GM19438 (cell line): ENCODE measurements around the gene ZNG1C.
"Not testable (repeated sequence)": the region's sequence is repeated elsewhere in the genome, so short reads cannot be mapped to it uniquely, and the experiment has no call there.

Experiments used
- ATAC-seq: cut with Tn5 transposase; IDR thresholded peaks from one replicate; pipeline ENCODE4 v1.9.1; 2021; ENCODE audit warnings: low read depth; ENCODE audit not compliant: unreplicated experiment

The ZNG1C gene

DNA sequence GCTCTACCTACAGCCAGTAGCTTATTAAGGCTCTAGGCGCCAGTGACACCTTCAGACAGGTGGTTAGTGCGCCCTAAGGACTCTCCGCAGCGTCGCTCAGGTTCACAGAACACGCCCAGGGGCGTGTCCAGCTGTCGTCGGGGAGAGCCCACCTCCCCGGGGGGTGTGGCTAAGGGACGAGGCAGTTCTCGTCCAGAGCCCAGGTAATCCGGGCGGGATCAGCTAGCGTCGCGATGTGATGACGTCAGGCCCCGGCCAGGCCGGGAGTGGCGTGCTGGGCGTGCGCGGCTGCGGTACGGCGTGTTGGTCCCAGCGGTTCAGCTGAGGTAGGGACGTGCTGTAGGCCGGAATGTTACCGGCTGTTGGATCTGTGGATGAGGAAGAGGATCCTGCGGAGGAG is at the start of gene ZNG1C:
Gene ZNG1C, plus strand, starts transcription at position 301 of the 400 bp plus-strand sequence. Its CDS starts 49 bp downstream, at position 350.
- not testable (repeated sequence) for ATAC-seq

DNA sequence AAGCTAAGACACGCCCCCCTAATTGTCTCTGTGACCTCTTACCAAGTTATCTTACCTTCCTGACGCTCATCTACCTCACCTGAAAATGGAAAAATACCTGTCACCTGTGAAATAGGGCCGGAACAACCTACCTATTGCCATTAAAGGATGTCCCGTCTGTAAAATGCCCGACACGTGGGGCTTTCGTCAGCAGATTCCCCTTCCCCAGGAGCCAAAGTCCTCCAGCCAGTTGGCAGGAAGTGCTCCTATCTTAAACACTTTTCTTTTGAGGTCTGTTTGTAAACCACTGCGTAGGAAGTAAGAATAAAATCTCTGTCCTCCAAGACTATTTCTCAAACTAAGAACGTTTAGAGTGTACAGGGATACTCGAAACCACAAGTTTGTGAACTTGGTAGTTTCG is 654 bp downstream of the ZNG1C start:
- not testable (repeated sequence) for ATAC-seq

DNA sequence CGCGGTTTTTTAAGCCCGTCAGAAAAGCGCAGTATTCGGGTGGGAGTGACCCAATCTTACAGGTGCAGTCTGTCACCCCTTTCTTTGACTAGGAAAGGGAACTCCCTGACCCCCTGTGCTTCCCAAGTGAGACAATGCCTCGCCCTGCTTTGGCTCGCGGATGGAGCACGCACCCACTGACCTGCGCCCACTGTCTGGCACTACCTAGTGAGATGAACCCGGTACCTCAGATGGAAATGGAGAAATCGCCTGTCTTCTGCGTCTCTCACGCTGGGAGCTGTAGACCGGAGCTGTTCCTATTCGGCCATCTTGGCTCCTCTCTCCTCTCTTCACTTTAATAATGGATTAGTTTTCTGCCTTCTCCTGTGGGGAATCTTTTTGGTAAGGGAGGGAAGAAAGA is 39.3 kb downstream of the ZNG1C start:
- ATAC-seq, result not testable (repeated sequence)

DNA sequence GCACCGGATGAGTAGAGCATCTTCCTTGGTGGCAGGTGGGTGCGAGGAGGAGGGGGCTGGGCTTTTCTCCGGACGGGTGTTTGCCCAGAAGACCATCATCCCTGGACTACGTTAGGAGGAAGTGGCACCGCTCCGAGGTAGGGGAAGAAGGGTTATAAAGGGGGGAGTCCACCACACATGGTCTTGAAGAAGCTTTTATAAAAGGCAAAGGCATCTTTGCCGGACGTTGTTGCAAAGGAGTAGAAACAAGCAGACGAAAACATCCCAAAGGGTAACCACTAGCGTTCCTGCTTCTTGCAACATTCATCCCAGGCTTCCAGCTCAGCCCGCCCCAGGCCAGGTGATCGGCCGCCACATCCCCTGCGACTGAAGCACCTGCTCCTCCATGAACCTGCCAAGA is 60.8 kb downstream of the ZNG1C start, which contains the start of gene FOXD4L3:
Gene FOXD4L3, plus strand, starts transcription at position 301 of the 400 bp plus-strand sequence. Its CDS starts 85 bp downstream, at position 386.
- ATAC-seq, result not testable (repeated sequence)

DNA sequence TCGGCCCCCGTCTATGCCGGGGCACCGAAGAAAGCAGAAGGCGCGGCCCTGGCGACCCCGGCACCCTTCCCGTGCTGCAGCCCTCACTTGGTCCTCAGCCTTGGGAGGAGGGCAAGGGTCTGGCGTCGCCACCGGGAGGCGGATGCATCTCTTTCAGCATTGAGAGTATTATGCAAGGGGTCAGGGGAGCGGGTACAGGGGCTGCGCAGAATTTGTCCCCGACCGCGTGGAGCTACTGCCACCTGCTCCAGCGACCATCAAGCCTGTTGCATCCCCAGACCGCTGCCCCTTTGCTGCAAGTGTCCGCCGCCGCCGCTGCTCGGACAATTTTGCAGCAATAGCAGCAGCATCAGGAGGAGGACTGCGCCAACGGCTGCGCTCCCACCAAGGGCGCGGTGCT is 62.0 kb downstream of the ZNG1C start:
- not testable (repeated sequence) for ATAC-seq

DNA sequence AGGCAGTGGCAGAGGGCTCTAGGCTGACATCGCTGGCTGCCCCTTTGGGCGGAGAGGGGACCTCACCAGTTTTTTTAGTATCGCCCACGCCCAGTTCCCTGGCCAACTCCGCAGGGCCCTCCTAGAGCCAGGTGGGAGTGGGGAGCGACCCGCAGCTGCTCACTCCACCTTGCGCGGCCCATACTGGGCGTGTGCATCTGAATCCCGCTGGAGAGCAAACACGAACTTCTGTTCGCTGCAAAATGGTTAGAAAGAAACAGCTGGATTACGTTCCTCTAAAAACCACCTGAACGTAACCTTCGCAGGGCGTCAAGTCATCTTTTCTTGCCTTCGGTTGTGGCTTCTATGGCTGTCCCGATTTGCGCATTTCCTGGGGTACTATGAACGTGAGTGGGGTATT is 62.4 kb downstream of the ZNG1C start:
- not testable (repeated sequence) for ATAC-seq

DNA sequence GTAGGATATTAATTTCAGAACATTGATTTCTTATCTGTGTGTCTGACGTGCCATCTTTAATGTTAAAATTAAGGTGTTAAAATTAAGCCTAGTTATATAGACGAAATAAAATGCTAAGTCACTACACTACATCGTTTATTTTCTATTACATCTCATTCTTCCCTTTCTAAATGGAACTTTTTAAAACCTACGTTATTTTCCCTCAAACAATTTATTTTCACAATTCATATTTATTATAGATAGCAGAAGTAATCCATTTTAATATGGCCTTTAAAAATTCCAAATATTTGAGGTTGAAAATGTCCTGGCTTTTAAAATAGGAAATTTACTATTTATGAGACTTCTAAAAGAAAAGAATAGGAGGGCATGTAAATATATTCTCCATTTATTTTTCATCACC is 63.0 kb downstream of the ZNG1C start:
- not testable (repeated sequence) for ATAC-seq

DNA sequence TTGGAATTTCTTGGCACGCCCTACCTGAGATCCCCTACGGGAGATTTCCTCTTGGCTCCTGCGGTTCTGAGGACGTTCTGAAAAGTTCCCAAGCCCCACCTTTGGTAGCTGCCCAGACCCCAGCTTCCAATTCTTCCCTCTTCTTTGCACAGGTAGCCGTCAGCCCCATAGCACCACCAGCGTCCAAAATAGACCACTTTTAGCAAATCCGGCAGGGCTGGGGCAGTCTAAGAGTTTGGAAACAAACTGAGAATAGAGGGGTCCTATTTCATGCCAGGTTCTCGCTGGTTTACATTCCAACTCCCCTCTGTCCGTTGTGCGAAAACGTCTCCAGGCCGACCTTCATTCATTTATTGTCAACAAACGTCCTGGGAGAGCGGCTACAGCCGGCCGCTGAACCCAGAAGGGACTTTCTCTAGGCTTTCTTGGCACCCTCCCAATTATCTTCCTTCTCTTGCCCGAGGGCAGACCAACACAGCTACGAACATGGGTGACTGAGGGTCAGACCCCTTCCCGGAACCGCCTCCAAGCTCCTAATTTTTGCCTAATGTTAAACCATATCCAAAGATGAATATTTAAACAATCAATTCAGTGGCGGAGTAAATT is 64.0 kb downstream of the ZNG1C start:
- ATAC-seq, result not testable (repeated sequence)

DNA sequence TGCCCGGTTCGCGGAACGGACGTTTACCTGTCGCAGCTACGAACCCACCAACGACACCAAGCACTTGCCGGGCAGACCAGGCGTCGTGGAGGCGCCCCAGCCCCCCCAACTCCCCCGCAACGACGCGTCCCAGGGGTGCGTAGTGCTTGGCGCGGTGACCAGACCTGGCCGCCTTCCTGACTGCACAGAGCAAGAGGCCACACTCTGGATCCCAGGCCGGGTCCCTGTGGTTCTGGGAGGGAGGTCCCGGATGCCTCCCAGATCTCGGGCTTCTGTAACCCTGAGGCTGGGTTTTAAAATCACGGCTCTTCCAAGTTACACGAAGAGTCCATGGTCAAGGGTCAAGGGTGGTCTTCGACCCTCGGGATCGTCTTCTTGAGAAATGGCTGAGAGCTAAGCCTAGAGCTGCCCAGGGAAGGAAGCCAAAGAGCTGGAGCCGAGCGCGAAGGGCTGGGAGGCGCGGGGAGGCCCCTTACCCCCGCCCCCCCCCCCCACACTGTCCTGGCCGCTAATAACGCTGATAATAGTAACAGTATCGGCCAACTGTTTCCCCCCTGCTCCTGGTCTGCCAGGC is 64.7 kb downstream of the ZNG1C start:
- not testable (repeated sequence) for ATAC-seq

DNA sequence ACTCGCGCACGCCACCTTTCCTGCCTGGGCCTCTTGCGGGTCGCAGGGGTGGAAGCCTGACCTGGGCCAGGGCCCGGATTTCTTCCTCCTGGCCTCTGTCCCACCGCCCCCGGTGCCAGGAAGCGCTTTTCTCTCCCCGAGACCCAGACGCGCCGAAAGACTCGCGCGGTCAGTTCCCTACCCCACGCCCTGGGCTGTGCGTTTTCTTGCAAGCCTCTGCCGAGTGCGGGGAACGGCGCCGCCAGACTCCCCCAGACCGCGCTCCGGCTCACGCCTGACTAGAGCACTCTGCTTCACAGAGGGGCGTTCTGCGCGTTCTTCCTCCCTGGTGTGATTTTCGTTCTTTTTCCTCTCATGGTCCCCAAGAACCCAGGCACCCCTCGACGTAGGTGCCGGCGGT is 65.3 kb downstream of the ZNG1C start:
- ATAC-seq, result not testable (repeated sequence)

DNA sequence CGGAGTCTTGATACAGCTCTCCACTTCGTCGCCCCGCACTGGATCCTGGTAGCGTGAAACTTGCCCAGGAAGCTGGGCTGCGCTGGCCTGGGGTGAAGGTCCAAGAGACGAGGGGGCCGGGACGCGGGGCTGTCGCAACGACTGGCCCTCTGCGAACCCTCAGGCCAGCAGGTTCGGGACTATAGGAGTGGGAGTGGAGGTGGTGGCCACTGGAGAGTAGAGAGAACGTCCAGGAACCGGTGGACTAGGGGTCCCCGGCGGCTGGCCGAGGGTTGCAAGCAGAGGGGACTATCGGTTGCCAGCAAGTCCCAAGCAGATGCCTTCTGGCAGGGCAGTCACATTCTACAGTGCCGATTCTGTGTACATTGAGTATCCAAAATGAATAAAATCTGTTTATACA is 65.9 kb downstream of the ZNG1C start:
- ATAC-seq, result not testable (repeated sequence)

DNA sequence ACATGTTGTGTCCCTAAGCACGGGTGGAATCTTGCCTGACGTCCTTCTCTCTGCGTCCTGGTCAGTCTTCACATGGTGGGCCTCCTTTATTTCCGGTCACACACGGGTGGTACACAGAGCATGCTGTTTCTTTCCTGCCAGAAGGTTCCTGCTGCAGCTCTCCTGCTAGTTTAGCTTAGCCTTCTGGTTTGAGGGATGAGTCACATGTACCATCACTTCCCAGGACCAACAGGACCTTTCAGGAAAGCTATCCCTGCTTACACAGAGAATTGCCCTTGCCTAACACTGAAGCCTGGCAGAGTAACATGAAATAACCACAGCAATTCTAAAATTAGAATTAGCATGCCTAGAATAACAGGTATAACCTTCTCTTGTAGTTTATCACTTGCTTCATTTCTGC is 69.4 kb downstream of the ZNG1C start:
- ATAC-seq, result not testable (repeated sequence)

DNA sequence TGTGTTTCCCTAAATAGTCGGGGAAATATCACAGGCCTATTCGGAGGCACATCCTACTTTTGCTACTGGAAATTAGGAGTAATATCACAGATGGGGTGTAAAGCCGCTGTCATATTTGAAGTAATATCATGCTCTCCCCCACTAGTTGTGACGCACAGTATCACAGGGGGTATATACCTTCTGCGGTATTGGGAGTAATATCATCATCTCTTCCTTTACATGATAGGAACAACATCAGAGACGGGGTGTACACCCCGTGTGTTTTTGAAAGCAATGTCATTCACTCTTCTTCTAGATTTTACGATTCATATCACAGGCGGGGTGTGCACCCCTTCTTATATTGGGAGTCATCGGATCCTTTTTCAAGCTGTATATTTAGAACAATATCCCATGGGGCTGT is 76.4 kb downstream of the ZNG1C start:
- ATAC-seq, result not testable (repeated sequence)

DNA sequence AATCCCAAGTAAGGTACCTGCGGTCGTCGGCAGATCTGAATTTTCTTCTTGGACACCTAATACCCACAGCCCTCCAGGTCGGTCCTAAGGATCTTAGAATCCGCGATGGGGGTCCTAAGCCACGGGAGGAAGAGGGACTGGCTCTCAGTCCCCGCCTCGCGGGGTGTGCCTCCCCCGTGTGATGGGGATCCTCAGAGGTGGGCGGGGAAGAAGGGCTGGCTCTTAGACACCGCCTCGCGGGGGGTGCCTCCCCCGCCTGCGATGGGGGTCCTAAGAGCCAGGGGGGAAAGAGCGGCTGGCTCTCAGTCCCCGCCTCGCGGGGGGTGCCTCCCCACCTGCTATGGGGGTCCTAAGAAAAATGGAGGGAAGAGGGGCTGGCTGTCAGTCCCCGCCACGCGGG is 82.0 kb downstream of the ZNG1C start:
- ATAC-seq, result not testable (repeated sequence)

DNA sequence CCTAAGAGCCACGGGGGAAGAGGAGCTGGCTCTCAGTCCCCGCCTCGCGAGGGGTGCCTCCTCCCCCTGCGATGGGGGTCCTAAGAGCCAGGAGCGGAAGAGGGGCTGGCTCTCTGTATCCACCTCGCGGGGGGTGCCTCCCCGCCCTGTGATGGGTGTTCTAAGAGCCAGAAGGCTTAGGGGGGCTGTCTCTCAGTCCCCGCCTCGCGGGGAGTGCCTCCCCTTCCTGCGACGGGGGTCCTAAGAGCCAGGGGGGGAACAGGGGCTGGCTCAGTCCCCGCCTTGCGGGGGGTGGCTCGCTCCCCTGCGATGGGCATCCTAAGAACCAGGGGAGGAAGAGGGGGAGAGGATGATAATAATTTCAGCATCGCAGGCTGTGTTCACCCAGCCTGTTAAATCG is 82.7 kb downstream of the ZNG1C start:
- not testable (repeated sequence) for ATAC-seq

DNA sequence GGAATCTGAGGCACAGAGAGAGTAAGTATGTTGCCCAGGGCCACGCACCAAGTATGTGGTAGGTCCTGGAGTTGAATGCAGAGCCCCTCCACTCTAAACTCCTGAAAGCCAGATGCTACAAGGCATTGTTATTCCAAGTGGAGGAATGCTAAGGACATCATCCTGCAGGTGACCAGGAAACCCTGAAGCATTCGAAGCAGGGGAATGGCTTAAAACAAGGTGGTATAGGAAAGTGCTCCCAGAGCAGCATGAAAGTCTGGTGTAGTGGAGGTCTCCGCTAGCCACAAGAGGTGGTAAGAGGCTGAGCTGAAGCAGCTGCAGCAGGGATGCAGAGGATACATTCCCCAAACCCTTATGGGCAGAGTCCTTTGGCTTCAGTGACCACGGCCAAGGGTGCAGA is 87.3 kb downstream of the ZNG1C start:
- ATAC-seq, result not testable (repeated sequence)

DNA sequence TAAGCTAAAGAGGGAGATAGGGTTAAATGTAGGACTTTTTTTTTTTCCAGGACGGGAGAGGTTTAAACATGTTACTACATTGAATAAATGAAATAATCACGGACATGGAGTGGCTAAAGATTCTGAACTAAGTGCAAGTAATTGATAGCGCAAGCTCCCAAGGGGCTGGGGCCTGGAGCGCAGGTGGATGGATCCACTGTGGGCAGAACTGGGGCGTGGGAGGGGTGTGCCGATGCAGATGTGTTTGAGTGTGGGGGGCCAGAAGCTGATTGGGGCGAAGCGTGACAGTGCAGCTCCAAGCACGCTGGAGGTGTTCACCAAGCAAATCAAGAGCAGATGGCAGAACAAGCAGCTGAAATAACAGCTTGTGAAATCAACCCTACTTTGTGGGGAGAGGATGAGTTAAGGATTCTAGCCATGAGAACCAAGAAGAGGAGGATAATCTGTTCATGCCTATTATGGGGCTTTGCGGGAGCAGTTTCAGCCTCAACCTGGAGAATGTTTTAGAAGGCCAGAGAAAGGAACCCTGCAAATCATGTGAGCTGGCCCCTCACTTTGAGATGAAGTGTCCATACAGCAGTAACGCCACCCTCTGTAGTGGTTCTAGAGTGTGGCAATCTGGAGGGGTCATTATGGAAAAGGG is 88.9 kb downstream of the ZNG1C start:
- ATAC-seq, result not testable (repeated sequence)

DNA sequence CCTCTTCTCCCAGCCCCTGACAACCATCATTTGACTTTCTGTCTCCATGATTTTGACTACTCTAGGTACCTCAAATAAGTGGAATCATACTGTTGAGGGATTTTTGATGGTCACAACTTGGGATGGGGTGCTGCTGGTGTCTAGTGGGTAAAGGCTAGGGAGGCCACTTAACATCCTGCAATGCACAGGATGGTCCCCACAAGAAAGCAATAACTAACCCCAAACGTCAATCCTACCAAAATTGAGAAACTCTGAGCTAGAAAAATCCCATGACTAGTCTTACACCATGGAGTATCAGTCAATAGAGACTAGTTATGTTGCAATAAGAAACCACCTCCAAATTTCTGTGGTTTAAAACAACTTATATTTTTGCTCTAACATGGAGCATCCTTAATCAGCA is 90.3 kb downstream of the ZNG1C start:
- not testable (repeated sequence) for ATAC-seq

DNA sequence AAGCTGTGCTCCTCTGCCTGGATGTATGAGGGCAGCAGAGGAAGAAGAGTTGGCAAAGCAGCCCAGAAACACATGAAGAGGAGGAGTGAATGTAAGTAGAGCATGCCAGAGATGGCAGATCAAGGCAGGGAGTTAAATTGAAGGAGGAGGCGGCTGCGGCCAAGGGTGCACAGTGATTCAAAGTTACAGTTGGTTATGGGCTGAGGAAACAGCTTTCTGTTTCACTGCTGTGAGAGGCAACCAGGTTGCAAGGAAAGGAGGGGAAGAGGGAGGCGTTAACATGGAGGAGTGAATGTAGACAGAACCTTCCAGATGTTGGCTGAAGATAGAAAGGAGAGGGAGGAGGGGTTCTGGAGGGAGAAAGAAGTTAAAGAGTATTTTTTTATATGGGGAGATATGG is 94.2 kb downstream of the ZNG1C start:
- not testable (repeated sequence) for ATAC-seq

DNA sequence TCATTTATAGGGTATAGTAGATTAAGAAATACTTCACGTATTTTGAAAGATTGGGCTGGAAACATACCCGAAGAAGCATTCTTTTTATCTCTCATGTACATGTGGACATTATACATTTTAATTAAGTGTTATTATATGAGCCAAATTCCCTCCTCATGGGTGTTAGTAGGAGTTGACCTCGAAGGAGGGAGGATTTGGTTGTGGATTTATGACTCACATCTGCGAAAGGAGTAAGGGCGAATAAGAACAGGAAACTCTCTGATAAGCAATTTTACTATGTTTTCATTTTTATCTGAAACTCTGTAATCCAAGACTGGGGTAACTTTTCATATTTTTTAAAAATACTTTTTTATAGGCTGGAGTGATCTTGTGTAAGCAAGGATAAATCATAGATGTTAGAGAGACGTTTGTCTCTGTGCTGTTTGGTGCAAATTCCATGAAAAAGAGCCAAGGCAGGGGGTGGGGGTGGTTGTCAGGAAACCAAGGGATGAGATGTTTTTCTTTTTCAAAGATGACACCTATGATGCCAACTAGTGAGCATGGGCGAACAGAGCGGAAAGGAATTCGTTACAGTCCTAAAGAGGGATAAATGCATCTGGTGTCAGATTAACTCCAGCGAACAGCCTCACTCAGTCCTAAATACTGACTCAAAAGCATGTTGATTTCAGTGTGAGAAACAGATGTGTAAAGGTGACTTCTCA is 95.0 kb downstream of the ZNG1C start:
- not testable (repeated sequence) for ATAC-seq

DNA sequence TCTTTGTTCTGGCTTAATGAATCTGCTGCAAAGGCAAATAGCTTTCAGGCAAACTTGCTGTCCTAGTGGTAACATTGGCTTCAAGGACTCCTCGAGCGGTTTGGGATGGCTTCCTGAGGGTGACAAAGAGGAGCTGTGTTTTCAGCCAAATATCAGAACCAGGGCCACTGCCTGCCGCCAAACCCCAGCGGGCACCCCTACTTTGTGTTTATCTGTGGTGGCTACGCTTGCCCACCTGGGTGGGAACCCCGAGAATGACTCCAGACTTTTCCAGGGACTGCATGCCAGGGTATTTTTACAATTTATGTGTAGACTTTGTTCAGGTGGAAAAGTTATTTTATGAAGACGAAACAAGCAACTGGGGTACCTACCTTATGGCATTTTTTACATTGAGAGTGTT is 96.2 kb downstream of the ZNG1C start:
- ATAC-seq, result not testable (repeated sequence)
